GM18861 (cell line): Measurements from ENCODE around the gene UPK2.

Experiments used
- ATAC-seq: cut with Tn5 transposase; IDR thresholded peaks from one replicate; pipeline ENCODE4 v1.9.1; 2021; ENCODE audit not compliant: unreplicated experiment

The UPK2 gene

DNA sequence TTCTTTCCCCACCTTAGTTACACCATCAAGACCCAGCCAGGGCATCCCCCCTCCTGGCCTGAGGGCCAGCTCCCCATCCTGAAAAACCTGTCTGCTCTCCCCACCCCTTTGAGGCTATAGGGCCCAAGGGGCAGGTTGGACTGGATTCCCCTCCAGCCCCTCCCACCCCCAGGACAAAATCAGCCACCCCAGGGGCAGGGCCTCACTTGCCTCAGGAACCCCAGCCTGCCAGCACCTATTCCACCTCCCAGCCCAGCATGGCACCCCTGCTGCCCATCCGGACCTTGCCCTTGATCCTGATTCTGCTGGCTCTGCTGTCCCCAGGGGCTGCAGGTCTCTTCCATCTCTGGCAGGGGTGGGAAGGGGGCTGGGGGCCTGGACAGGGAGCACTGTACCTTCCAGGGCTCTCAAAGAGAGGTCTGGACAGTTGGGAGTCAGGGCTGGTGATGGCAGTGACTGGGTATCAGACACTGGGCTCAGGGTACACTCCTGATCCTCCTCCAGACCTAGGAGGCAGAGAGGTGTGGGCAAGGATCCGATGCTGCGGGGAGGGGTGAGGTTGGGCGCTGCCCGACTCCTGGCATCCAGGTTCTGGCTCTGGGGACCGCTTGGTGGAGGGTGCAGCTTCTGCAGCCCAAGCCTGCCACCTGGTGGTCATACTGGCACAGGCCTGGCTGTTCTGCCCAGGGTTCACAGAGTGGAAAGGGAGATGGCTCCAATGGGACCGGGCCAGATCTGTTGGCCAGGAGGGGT, at the start of gene UPK2:
UPK2 (plus strand) TSS at position 205 of the 753 bp plus-strand sequence; CDS start at position 258, 53 bp downstream.
- no peak for ATAC-seq

DNA sequence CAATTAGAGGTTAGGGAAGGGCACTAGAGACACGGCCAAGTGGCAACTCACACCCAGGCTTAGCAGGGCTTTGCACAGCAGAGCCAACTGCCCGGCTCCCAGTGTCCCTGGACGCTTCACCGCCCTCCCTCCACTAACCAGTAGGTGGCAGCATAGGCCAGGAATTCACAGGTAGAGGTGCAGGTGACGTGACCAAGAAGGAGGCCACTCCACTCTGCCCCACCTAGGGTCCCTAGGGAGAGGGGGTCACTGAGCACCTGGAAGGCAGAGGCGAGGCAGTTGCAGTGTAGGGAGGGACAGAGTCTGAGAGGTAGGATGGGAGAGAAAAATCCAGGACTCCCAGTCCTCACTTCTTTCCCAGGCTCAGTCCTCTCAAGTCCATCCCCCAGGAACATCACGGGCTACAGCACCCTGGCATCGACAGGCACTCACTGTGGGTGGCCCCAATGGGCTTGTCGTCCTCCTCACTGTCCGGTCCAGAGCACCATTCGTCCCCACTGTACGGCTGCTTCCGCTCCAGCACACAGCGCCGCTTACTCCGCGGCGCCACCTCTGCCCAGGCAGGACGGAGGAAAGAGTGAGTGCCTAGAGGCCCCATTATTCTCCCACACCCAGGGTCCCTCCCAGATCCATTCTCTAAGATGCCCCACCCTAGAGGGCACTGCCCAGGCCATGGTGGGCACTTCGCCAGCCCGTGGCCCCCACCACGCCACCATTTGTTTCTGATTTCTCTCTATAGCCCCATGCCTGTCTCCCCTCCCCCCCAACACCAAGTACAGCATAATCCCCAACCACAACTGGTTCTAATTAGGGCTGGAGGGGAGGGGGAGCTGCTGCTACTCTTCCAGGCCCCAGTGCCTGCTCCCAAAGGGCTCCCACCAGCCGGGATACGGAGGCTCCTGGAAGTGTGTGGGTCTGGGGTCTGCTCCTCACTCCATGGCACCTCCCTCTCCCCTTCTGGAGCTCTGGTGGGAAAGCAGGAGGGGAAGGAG, 48.8 kb upstream of the UPK2 start:
- ATAC-seq = peak; percentile 62

GRCh38 chr11:118908264-118908663, 47.8 kb upstream of the UPK2 start:
- no peak for ATAC-seq

GRCh38 chr11:118908901-118909618, 47.0 kb upstream of the UPK2 start:
- ATAC-seq = no peak

DNA sequence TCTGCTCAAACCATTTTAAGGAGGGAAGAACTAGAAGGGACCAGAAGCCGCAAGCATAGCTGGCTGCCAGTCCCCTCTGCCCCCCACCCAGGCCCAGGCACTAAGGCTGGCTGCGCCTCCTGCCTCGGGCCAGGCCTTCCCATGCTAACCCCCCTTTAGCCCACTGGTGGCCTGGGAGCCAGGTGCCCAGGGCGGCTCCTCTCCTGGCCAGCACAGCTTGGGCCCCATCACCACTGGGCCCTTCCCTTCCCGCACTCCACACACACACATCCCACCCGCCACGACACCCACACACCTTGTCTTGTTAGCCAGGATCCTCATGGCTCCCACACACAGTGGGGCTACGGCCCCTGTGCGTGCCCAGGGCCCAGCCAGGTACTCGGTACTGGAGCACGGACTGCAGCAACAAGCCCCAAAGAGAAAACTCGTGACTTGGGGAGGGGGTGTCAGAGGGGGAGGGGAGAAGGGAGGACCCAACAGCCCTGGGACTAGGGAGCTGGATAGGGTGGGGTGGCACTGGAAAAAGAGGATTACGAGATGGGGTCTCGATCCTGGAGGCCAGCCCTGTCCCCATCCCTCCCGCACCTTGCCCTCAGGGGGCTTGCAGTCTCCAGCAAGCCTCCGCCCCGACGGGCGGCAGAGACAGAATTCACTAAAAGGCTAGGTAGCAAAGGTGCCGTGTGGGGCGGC, 46.3 kb upstream of the UPK2 start:
- ATAC-seq = no peak

- ATAC-seq = no peak
Observed at GRCh38 chr11:118910309-118911112, 45.6 kb upstream of the UPK2 start.

DNA sequence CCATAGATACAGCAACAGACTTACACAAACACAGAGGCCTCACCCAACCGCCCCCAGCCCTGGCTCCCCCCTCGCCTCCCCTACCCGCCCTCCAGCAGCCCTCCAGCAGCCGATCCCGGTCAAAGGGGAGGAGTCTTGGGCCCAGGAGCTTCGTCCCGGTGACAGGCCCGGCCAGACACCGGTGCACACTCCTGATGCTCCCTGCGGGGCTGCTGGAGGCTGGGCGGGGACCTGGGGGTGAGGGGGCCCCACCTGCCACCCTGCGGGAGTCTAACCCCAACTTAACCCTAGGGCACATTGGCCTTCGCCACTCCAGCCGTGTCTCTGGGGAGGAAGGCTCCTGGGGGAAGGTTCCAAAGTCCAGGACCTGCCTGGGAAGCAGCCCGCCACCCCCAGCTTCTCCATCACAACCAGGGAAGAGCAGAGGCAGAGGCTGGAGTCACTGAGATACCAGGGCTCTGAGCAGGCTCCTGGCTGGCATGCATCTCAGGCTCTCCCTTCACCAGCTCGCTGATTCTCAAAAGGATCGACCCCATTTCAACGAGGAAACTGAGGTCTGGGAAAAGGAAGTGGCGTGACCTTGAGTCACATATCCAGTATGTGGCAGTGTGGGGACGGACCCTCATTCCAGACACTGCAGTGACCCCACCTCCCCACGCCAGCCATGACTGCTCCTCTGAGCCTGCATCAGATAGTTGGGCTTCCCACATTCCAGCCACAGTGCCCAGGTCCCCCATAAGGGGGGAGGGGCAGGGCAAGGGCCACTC, 44.8 kb upstream of the UPK2 start:
- no peak for ATAC-seq

- ATAC-seq = no peak
Observed at GRCh38 chr11:118911880-118912741, 44.0 kb upstream of the UPK2 start.

GRCh38 chr11:118912742-118913410, 43.2 kb upstream of the UPK2 start:
- no peak for ATAC-seq

- no peak for ATAC-seq
Observed at GRCh38 chr11:118913411-118914125, 42.5 kb upstream of the UPK2 start.

DNA sequence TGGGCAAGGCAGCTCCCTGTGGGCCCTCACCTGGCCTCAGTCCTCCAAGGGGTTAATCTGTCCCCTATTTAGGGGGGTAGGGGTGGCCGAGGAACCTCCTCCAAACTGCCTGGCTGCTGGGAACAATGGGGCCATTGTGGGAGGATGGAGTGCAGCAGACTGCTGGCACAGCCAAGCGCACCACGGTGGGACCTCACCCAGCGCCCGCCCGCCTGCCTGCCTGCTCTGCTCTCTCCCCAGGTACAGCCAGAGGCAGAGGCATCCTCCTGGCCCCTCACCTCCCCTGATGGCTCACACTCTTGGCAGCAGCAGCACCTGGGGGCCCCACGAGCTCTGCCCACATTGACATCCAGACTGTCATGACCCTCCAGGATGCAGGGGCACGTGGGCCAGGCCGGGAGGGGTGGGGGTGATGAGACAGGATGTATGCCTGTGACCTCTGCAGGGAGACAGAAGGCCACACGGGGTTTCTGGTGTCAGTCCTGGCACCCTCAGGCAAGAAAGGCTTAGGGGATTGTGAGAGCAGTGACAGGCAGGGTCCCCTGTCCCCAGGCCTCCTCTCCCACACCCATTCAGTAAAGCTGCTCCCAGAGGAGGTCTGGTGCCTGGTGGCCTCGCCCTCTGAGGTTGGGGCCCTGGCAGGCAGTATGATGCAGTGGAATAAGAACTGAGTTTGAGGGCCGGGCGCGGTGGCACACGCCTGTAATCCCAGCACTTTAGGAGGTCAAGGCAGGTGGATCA, 41.8 kb upstream of the UPK2 start:
- ATAC-seq = no peak

GRCh38 chr11:118914987-118915386, 41.1 kb upstream of the UPK2 start:
- no peak for ATAC-seq

- no peak for ATAC-seq
Observed at GRCh38 chr11:118915396-118915795, 40.7 kb upstream of the UPK2 start.

DNA sequence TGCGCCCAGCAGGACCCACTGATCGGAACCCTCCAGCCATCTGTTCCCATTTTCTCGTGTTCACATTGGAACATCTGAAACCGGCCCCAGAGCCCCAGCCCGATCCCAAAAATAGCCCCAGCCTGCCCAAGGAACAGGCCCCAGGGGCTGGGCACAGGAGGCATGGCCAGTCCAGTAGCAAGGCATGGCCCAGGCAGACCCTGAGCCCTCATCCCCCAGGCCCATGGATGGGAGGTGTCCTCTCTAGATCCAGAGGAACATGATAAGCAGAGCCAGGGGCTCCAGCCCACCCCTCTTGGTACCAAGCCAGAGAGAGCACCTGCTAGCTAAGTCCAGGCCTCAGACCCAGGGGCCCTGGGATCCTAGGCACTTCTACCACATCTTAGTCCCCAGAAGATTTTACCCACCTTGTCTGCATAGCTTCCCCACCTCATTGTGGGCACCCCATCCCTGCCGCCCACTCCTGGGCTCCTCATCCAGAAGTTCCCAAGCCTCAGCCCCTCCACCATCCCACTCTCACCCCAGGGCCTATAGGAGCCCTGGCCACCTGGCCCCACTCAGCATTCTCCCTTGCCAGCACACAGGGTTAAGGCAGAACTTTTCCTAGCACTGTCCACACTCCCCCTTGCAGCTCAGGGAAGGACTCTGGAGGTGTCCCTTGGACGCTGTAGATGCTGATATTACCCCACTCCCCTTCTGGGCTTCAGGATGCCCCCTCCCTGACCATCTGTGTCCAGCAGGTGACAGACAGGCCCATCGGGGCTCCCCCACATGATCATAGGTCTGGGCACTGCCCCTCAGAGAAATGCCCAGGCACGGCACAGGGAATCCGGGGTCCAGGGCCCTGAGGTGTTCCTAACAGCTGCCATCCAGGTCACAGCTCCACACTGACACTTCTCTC, 39.9 kb upstream of the UPK2 start:
- ATAC-seq = no peak

DNA sequence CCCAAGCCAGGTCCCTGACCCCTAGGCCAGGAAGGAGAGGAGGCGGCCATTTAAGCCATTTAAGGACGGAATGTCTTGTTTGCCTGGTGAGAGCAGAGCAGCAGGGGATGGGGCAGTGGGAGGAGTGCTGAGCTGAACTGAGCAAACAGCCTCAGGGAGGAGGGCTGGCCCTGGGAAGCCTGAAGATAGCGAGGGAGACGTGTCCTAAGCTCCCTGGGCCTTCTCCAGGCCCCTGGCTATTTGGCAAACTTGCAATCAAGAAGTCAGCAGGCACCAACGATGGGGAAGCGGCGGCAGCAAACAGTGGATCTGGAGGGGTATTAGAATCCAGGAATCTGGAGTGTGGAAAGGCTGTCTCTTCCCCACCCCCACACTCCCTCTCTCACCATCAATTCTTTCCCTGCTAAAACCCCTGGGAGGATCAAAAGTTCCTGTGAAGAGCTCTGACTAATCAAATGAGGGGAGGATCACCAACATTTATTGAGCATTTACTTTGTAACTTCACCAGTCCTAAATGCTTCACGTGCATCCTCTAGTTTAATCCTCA, 39.2 kb upstream of the UPK2 start:
- no peak for ATAC-seq
